NCI-H345 treated with DMSO at 0.1 percent for 48 hours (cell line): ENCODE data around the gene LTBP2.

Experiments used
- DNase-seq: peaks from one replicate; lab custom pipeline; 2025; ENCODE audit not compliant: unreplicated experiment; lab: John Stamatoyannopoulos, UW

LTBP2 gene

GRCh38 chr14:74593241-74593953 lies 18.6 kb downstream of the LTBP2 start:
- DNase-seq: no peak

GRCh38 chr14:74592476-74593201 lies 19.4 kb downstream of the LTBP2 start:
- DNase-seq: no peak

GRCh38 chr14:74591899-74592298 lies 20.1 kb downstream of the LTBP2 start:
- DNase-seq: no peak

GRCh38 chr14:74591394-74591793 lies 20.6 kb downstream of the LTBP2 start:
- DNase-seq: no peak

- no peak for DNase-seq
Measured at GRCh38 chr14:74589291-74589879, 22.7 kb downstream of the LTBP2 start.

GRCh38 chr14:74587363-74587707 lies 24.7 kb downstream of the LTBP2 start:
- no peak for DNase-seq

- no peak for DNase-seq
Measured at GRCh38 chr14:74586681-74587362, 25.2 kb downstream of the LTBP2 start.

GRCh38 chr14:74585406-74586335 lies 26.4 kb downstream of the LTBP2 start:
- no peak for DNase-seq

GRCh38 chr14:74584951-74585350 lies 27.1 kb downstream of the LTBP2 start:
- DNase-seq: no peak

- DNase-seq: no peak
Measured at GRCh38 chr14:74583689-74584434, 28.2 kb downstream of the LTBP2 start.

- no peak for DNase-seq
Measured at GRCh38 chr14:74582910-74583581, 29.0 kb downstream of the LTBP2 start.

- DNase-seq: no peak
Measured at GRCh38 chr14:74580275-74580672, 31.8 kb downstream of the LTBP2 start.

GRCh38 chr14:74579447-74580274 lies 32.4 kb downstream of the LTBP2 start:
- DNase-seq: no peak

- no peak for DNase-seq
Measured at GRCh38 chr14:74578479-74578878, 33.6 kb downstream of the LTBP2 start.

- DNase-seq: no peak
Measured at GRCh38 chr14:74577948-74578275, 34.1 kb downstream of the LTBP2 start.

GRCh38 chr14:74577247-74577947 lies 34.6 kb downstream of the LTBP2 start:
- DNase-seq: no peak

- no peak for DNase-seq
Measured at GRCh38 chr14:74575936-74576335, 36.1 kb downstream of the LTBP2 start.

GRCh38 chr14:74575507-74575906 lies 36.5 kb downstream of the LTBP2 start:
- no peak for DNase-seq
